Kidney (tissue), 14 donors: ENCODE measurements around the gene SGCE. TPM values are rescaled to one million over a fixed set of nuclear protein-coding genes. Genes with fewer than 3 reads are reported as not detected.

Experiments used
- DNase-seq, 5 donors: peaks; one replicate each; pipeline ENCODE4 v3.0.0-alpha.2; 2013 to 2020
- FAIRE-seq: peaks from 2 replicates; lab custom pipeline; 2012; peaks lifted over from hg19 to GRCh38; lab: Jason Lieb, UNC
- H3K27ac ChIP-seq, 2 donors: one replicate each; pipeline ENCODE4 v1.7.0; 2013; ENCODE audit warnings: low read depth in 2 of 2, low read length in 2 of 2, inconsistent platforms in 1 of 2
- H3K27me3 ChIP-seq: one replicate; pipeline ENCODE4 v1.7.1; 2013; ENCODE audit warnings: low read length, inconsistent platforms; ENCODE audit not compliant: control insufficient read depth, insufficient read depth
- H3K36me3 ChIP-seq, 3 donors: one replicate each; pipeline versions ENCODE4 v1.7.0 to v1.7.1; 2013; ENCODE audit warnings: low read length in 3 of 3, control low read depth in 1 of 3, inconsistent platforms in 1 of 3; ENCODE audit not compliant: insufficient read depth in 3 of 3, control insufficient read depth in 2 of 3
- H3K4me1 ChIP-seq, 3 donors: one replicate each; pipeline versions ENCODE4 v1.7.0 to v1.7.1; 2013; ENCODE audit warnings: low read length in 3 of 3, inconsistent platforms in 1 of 3, low read depth in 1 of 3; ENCODE audit not compliant: control insufficient read depth in 2 of 3, insufficient read depth in 2 of 3
- H3K4me3 ChIP-seq, 3 donors: one replicate each; pipeline versions ENCODE4 v1.7.0 to v1.8.1; 2013; ENCODE audit warnings: low read length in 3 of 3, control low read depth in 1 of 3, inconsistent platforms in 1 of 3
- H3K9ac ChIP-seq, 3 donors: one replicate each; pipeline versions ENCODE4 v1.7.0 to v1.7.1; 2013; ENCODE audit warnings: low read length in 3 of 3, control low read depth in 1 of 3, inconsistent platforms in 1 of 3
- H3K9me3 ChIP-seq, 3 donors: one replicate each; pipeline versions ENCODE4 v1.7.0 to v1.7.1; 2013; ENCODE audit warnings: low read length in 3 of 3, control low read depth in 1 of 3, inconsistent platforms in 1 of 3; ENCODE audit not compliant: control insufficient read depth in 2 of 3, insufficient read depth in 1 of 3
- intact Hi-C: fragments of 100-400 bp; cut with DNase I; formaldehyde crosslinking; loops from one replicate; pipeline ENCODE4 v1.11.1; 2022
- polyA plus RNA-seq: library from polyadenylated mRNA; stranded (reverse); fragments of 350-450 nt; fragmentation: Illumina TruSeq; extraction: RNeasy Lipid Tissue Mini Kit (QIAGEN cat#74804); gene quantifications from one replicate; pipeline ENCODE4 v1.2.3, GENCODE V29; 2014; ENCODE audit warnings: low read depth, low replicate concordance; ENCODE audit not compliant: insufficient read depth
- total RNA-seq: library from RNA; stranded (reverse); fragmentation: NEBNext Ultra II Directional; extraction: Animal tissue kit (Norgen Biotek cat#: 25700); gene quantifications from one replicate; pipeline ENCODE4 v1.2.1, GENCODE V29; 2021
- TF ChIP-seq, protein P1 (sequence below): IDR thresholded peaks from 3 replicates; pipeline ENCODE4 v1.5.1; 2012; ENCODE audit warnings: mild to moderate bottlenecking, moderate library complexity, borderline replicate concordance; ENCODE audit not compliant: insufficient read depth; ENCODE audit errors: extremely low read depth
- donor health status: control.
- donor health status: control.
- donor health status: control.
- donor health status: control.
- donor health status: control.
- donor health status: DM: yes; HTN: yes; CAD: no.
- donor health status: Normal renal cell carcinoma (clear cell type).

SGCE gene
- total and polyA plus RNA-seq, 2 donors from 2014 or later = 56.5 to 59.6 TPM

DNA sequence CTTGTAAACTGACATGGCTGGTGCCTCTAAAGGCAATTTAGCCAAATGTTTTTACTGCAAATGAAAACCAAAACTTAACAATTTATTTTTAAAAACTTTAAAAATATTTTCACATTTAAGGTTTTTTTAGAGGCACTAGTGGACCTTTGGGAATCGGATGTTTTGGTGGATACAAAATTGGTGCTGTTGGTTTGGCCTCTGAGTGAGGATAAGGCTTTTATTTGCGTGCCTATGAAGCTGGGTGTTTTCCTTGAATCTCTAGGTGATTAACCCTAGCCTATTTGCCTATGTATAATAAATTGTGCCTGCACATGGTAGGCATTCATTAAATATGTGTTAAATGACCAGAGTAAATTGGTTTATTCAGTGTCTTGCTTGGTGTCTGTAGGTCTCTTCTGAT is 2.9 kb upstream of the SGCE start:
- Histone ChIP-seq H3K27me3 (no peaks in the 10 kb centered on the region), H3K4me3 (peak overlapping the region in 2 of 3 donors; percentile 35 to 56), H3K9ac (no peak overlapping the region), H3K36me3 (no peaks in the 10 kb centered on the region), H3K27ac (peak overlapping the region in 1 of 2 donors; percentile 3), H3K4me1 (peaks cover 4 to 7% (median 6%) of the 10 kb centered on the region in 3 donors), H3K9me3 (no peaks in the 10 kb centered on the region)
- DNase-seq (no peak), FAIRE-seq (no peak)
- TF ChIP-seq, protein P1, sequence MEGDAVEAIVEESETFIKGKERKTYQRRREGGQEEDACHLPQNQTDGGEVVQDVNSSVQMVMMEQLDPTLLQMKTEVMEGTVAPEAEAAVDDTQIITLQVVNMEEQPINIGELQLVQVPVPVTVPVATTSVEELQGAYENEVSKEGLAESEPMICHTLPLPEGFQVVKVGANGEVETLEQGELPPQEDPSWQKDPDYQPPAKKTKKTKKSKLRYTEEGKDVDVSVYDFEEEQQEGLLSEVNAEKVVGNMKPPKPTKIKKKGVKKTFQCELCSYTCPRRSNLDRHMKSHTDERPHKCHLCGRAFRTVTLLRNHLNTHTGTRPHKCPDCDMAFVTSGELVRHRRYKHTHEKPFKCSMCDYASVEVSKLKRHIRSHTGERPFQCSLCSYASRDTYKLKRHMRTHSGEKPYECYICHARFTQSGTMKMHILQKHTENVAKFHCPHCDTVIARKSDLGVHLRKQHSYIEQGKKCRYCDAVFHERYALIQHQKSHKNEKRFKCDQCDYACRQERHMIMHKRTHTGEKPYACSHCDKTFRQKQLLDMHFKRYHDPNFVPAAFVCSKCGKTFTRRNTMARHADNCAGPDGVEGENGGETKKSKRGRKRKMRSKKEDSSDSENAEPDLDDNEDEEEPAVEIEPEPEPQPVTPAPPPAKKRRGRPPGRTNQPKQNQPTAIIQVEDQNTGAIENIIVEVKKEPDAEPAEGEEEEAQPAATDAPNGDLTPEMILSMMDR = no peak
- intact Hi-C loops = no loop called here

DNA sequence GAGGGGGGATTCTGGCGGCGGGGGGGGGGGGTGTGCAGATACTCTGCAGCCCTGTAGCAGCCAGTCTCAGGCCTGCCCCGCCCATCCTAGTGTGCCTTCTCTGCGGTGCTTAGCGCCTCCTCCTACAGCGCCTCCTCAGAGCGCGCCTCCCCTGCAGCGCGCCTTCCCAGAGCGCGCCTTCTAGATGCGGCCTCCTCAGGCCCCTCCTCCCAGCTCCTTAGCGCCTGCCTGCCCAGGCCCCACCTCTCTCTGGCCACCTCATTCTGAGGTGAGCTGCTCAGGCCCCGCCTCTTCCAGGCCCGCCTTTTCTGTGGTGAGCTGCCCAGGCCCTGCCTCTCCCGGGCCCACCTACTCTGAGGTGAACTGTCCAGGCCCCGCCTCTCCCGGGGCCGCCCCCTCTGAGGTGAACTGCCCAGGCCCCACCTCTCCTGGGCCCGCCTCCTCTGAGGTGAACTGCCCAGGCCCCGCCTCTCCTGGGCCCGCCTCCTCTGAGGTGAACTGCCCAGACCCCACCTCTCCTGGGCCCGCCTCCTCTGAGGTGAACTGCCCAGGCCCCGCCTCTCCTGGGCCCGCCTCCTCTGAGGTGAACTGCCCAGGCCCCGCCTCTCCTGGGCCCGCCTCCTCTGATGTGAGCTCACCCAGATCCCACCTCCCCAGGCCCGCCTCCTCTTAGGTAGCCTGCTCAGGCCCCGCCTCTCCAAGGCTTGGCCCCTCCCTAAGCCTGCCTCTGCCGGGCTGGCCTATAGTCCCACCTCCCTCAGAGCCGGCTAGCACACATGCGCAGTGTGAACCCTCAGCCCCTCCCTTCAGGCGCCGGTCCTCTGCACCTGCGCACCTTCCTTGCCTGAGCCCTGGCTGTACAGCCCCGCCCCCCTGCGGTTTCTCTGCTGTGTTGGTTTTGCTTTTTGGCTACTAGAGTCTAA is 2.1 kb upstream of the SGCE start:
- H3K4me3 ChIP-seq = peak overlapping the region in 1 of 3 donors; percentile 32
- peak; percentile 97 to 98 (median 98) for DNase-seq
- no peaks in the 10 kb centered on the region for H3K36me3 ChIP-seq
- intact Hi-C loops = no loop called here
- H3K27ac ChIP-seq = no peak overlapping the region
- H3K9ac ChIP-seq = no peak overlapping the region
- H3K9me3 ChIP-seq = no peaks in the 10 kb centered on the region
- no peaks in the 10 kb centered on the region for H3K27me3 ChIP-seq
- H3K4me1 ChIP-seq = peaks cover 4 to 7% (median 6%) of the 10 kb centered on the region in 3 donors
- peak; percentile 94 for FAIRE-seq
- TF ChIP-seq, protein P1 = no peak

DNA sequence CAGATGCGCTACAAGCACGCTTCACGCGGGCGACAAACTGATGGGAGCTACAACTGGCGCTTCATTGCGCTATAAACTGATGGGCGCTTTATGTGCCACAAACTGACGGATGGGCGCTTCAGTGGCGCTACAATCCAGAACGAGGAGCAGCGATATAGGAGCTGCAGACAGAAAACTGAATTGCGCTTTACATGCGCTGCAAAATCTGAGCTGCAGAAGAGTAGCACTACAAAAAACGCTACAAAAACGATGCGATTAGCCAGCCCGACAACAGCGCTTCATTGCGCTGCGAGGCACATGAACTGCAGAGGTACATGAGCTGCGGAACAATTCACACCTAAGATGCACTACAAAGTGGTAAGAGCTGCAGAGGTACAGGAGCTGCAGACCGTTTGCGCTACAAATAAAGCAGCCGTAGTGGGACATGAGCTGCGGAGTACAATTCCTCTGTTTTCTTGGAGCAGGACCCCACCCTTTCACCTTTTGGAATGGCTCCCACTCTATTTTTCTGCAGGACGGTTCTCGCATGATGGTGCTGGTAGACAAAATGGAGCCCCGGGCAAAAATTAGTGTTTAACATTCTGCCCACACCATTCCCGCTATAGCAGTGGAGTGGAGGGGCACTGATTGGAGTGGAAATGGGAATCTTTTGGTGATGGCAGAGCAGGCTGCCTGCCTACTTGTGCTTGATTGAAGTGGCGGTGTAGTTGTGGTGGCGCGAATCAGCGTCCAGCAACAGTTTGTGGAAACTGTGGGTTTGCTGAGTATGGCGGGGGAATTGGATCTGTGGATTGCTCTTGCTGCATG is 1.2 kb upstream of the SGCE start:
- H3K4me3 ChIP-seq = peak overlapping the region; percentile 74 to 89 (median 77)
- H3K4me1 ChIP-seq = peaks cover 4 to 7% (median 6%) of the 10 kb centered on the region in 3 donors
- no peak for FAIRE-seq
- no peaks in the 10 kb centered on the region for H3K27me3 ChIP-seq
- H3K9me3 ChIP-seq = no peaks in the 10 kb centered on the region
- peak overlapping the region in 2 of 3 donors; percentile 31 to 69 for H3K9ac ChIP-seq
- intact Hi-C loops = no loop called here
- TF ChIP-seq, protein P1 = no peak
- peak; percentile 40 to 72 (median 59) for DNase-seq
- no peak overlapping the region for H3K27ac ChIP-seq
- H3K36me3 ChIP-seq = no peaks in the 10 kb centered on the region
